ENCODE data around the gene PRKD1.

DNA sequence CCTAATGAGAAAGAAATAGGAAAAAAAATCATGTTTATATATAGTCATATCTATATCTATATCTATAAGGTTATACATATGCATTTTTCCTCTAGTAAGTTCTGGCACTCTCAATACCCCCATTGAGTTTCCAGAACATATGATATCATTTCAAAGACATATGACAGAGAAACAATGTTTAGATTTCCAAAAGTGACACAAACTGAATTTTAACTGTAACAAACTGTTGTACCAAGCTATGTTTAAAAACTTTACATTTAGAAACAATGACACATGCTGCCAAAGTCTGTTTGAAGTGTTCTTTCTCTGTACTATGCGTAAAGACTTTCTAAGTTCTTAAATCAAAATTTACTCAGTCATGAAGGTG lies 171.6 kb downstream of the PRKD1 start:
- no peak for TF ChIP-seq POLR2A (IDR thresholded peaks at IDR 0.05)
- TF ChIP-seq, protein P1, sequence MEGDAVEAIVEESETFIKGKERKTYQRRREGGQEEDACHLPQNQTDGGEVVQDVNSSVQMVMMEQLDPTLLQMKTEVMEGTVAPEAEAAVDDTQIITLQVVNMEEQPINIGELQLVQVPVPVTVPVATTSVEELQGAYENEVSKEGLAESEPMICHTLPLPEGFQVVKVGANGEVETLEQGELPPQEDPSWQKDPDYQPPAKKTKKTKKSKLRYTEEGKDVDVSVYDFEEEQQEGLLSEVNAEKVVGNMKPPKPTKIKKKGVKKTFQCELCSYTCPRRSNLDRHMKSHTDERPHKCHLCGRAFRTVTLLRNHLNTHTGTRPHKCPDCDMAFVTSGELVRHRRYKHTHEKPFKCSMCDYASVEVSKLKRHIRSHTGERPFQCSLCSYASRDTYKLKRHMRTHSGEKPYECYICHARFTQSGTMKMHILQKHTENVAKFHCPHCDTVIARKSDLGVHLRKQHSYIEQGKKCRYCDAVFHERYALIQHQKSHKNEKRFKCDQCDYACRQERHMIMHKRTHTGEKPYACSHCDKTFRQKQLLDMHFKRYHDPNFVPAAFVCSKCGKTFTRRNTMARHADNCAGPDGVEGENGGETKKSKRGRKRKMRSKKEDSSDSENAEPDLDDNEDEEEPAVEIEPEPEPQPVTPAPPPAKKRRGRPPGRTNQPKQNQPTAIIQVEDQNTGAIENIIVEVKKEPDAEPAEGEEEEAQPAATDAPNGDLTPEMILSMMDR (IDR thresholded peaks at IDR 0.05), result no peak
